Measurements from ENCODE around the gene RYK. TPM values are rescaled to one million over a fixed set of nuclear protein-coding genes. Genes with fewer than 3 reads are reported as not detected.

RYK gene
- total RNA-seq, 1 donor from 2014 or later, result 57.1 TPM

DNA sequence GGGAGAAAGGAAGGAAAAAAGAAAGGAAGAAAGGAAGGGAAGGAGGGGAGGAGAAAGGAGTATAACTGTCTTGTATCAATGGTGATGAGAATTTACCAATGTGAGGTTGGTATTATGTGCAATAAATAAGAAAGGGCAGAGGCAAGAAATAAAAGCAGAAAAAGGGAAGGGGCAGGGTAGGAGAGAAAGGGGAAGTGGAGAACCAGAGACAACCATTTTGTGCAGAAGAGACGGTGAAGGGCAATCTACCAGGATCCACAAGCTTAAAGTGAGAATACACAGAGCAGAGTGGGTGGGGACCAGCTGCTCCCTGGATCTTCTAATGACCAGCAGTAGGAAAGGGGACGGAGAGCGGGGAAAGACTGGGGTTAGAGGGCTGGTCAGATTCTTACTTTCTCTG, 114.1 kb downstream of the RYK start:
- no peak overlapping the region for H3K9ac ChIP-seq (ENCODE audit: low read length)
- no peaks in the 10 kb centered on the region for H3K4me1 ChIP-seq (ENCODE audit: insufficient read depth, low read length)
- H4K20me1 ChIP-seq (ENCODE audit: insufficient read depth, low read length), result no peaks in the 10 kb centered on the region
- Mint-ChIP-seq H3K27me3 (ENCODE audit: low read depth, unreplicated experiment) (no peaks in the 10 kb centered on the region), H3K4me1 (ENCODE audit: low read depth, unreplicated experiment) (no peaks in the 10 kb centered on the region), H3K9me3 (ENCODE audit: unreplicated experiment) (peaks cover 18% of the 10 kb centered on the region), H3K4me3 (ENCODE audit: unreplicated experiment) (no peak overlapping the region), H3K27ac (ENCODE audit: unreplicated experiment) (no peak overlapping the region), H3K36me3 (ENCODE audit: low read depth, unreplicated experiment) (peaks cover 33% of the 10 kb centered on the region)
- FAIRE-seq (no peak), DNase-seq (ENCODE audit: low read depth) (no peak)
- no peaks in the 10 kb centered on the region for H3K36me3 ChIP-seq (ENCODE audit: insufficient read depth, low read length)
- no peak for TF ChIP-seq EZH2 (IDR thresholded peaks at IDR 0.05; ENCODE audit: insufficient read depth, low read length)
- TF ChIP-seq CTCF (IDR thresholded peaks at IDR 0.05; ENCODE audit: insufficient read depth, low read depth, low read length), result no peak
- peaks cover 5% of the 10 kb centered on the region for H3K9me3 ChIP-seq (ENCODE audit: insufficient read depth, low read depth, low read length)
- H3K79me2 ChIP-seq (ENCODE audit: insufficient read depth, low read length), result no peaks in the 10 kb centered on the region
- no peak overlapping the region for H3K4me2 ChIP-seq (ENCODE audit: low read length)
- no peak overlapping the region for H3K4me3 ChIP-seq (ENCODE audit: insufficient read depth, low read depth, low read length)
- no peaks in the 10 kb centered on the region for H3K27me3 ChIP-seq (ENCODE audit: insufficient read depth, low read length)
- no peak overlapping the region for H3K27ac ChIP-seq (ENCODE audit: low read depth, low read length)
- no peak overlapping the region for H2AFZ ChIP-seq (ENCODE audit: low read depth, low read length)

DNA sequence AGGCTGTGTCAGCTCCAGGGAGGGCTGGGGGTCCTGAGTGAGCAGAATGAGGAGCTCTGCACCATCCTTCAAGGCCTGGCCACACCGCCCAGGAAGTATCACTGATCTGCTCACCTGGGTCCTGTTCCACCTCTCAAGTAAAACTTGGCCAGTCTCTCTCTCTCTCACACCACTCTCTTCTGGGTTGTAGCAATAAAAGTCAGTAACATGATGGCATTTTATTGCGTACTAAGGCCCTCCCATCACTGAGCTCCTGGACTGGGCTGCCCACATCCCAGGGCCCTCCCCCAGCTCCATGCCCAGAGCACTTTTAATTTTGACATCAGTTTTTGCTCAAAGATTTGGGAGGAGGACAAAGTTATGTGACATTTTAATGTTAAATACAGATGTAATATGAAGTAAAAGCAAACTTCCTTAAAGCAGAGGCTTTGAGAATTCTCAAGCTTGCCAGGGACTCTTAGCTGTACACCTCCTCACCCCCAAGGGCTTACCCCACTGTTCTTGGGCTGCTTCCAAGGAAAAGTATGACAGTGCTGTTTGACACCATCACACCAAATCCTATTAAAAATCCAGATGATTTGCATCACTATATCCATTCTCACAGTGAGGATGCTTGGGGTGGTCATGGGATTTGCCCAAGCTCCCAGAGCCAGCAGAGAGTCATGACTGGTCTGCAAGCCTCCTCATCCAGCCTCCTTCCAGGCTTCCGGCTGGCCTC, 115.8 kb downstream of the RYK start:
- Histone ChIP-seq H3K79me2 (ENCODE audit: insufficient read depth, low read length) (no peaks in the 10 kb centered on the region), H3K4me3 (ENCODE audit: insufficient read depth, low read depth, low read length) (no peak overlapping the region), H3K9me3 (ENCODE audit: insufficient read depth, low read depth, low read length) (peaks cover 2% of the 10 kb centered on the region), H3K4me2 (ENCODE audit: low read length) (no peak overlapping the region), H3K27ac (ENCODE audit: low read depth, low read length) (no peak overlapping the region), H3K9ac (ENCODE audit: low read length) (no peak overlapping the region), H3K36me3 (ENCODE audit: insufficient read depth, low read length) (no peaks in the 10 kb centered on the region), H3K4me1 (ENCODE audit: insufficient read depth, low read length) (no peaks in the 10 kb centered on the region), H3K27me3 (ENCODE audit: insufficient read depth, low read length) (no peaks in the 10 kb centered on the region), H2AFZ (ENCODE audit: low read depth, low read length) (no peak overlapping the region), H4K20me1 (ENCODE audit: insufficient read depth, low read length) (no peaks in the 10 kb centered on the region)
- DNase-seq (ENCODE audit: low read depth), result no peak
- TF ChIP-seq EZH2 (IDR thresholded peaks at IDR 0.05; ENCODE audit: insufficient read depth, low read length) (no peak), CTCF (IDR thresholded peaks at IDR 0.05; ENCODE audit: insufficient read depth, low read depth, low read length) (no peak)
- peaks cover 13% of the 10 kb centered on the region for H3K9me3 Mint-ChIP-seq (ENCODE audit: unreplicated experiment)
- H3K4me1 Mint-ChIP-seq (ENCODE audit: low read depth, unreplicated experiment), result no peaks in the 10 kb centered on the region
- H3K27ac Mint-ChIP-seq (ENCODE audit: unreplicated experiment), result no peak overlapping the region
- no peak for FAIRE-seq
- H3K36me3 Mint-ChIP-seq (ENCODE audit: low read depth, unreplicated experiment), result peaks cover 31% of the 10 kb centered on the region
- no peaks in the 10 kb centered on the region for H3K27me3 Mint-ChIP-seq (ENCODE audit: low read depth, unreplicated experiment)
- peak overlapping the region; percentile 54 for H3K4me3 Mint-ChIP-seq (ENCODE audit: unreplicated experiment)

GRCh38 chr3:134134240-134134639, 116.4 kb downstream of the RYK start:
- Mint-ChIP-seq H3K36me3 (ENCODE audit: low read depth, unreplicated experiment) (peaks cover 28% of the 10 kb centered on the region), H3K27ac (ENCODE audit: unreplicated experiment) (no peak overlapping the region), H3K27me3 (ENCODE audit: low read depth, unreplicated experiment) (no peaks in the 10 kb centered on the region), H3K4me3 (ENCODE audit: unreplicated experiment) (no peak overlapping the region), H3K9me3 (ENCODE audit: unreplicated experiment) (peaks cover 16% of the 10 kb centered on the region), H3K4me1 (ENCODE audit: low read depth, unreplicated experiment) (no peaks in the 10 kb centered on the region)
- TF ChIP-seq EZH2 (IDR thresholded peaks at IDR 0.05; ENCODE audit: insufficient read depth, low read length) (no peak), CTCF (IDR thresholded peaks at IDR 0.05; ENCODE audit: insufficient read depth, low read depth, low read length) (no peak)
- Histone ChIP-seq H3K9me3 (ENCODE audit: insufficient read depth, low read depth, low read length) (no peaks in the 10 kb centered on the region), H2AFZ (ENCODE audit: low read depth, low read length) (no peak overlapping the region), H3K36me3 (ENCODE audit: insufficient read depth, low read length) (peaks cover under 1% of the 10 kb centered on the region), H3K4me3 (ENCODE audit: insufficient read depth, low read depth, low read length) (no peak overlapping the region), H4K20me1 (ENCODE audit: insufficient read depth, low read length) (no peaks in the 10 kb centered on the region), H3K4me1 (ENCODE audit: insufficient read depth, low read length) (no peaks in the 10 kb centered on the region), H3K9ac (ENCODE audit: low read length) (no peak overlapping the region), H3K27ac (ENCODE audit: low read depth, low read length) (no peak overlapping the region), H3K27me3 (ENCODE audit: insufficient read depth, low read length) (no peaks in the 10 kb centered on the region), H3K79me2 (ENCODE audit: insufficient read depth, low read length) (no peaks in the 10 kb centered on the region), H3K4me2 (ENCODE audit: low read length) (no peak overlapping the region)
- FAIRE-seq (no peak), DNase-seq (ENCODE audit: low read depth) (no peak)
